ENCODE measurements around the gene COX7A2. TPM values are rescaled to one million over a fixed set of nuclear protein-coding genes. Genes with fewer than 3 reads are reported as not detected.
A peak's percentile ranks its signal among the peaks of the same experiment; 100 is the strongest.

Gene COX7A2
- total RNA-seq, 1 experiment from 2014 or later, result 707 TPM

DNA sequence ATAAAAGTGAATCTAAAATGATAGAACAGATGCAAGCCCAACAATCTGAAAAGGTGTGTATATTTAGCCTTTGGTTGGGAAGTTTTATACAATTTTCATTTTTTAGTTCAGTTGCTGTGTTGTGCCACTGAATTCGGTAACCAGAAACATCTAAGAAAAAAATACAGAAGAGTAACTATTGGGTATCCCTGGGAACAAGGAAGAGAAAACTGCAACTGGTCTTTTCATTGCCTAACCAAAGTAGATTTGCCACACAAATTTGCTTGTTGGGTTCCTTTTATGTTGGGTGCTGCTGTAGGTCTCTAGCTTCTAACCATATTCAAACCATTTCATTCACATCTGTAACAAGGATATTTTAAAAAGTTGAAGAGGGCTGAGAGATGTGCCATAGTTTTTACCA, 43.8 kb upstream of the COX7A2 start:
- Histone ChIP-seq H3K27ac (ENCODE audit: low read length) (peak overlapping the region; percentile 14; the same call in 1 of the 2 replicates), H3K36me3 (ENCODE audit: control insufficient read depth, insufficient read depth, low read length) (no peaks in the 10 kb centered on the region; the same call in none of the 2 replicates), H3K4me1 (ENCODE audit: control insufficient read depth, insufficient read depth, low read length) (peaks cover 3% of the 10 kb centered on the region; the same call in 1 of the 2 replicates), H3K27me3 (ENCODE audit: control insufficient read depth, insufficient read depth, low read length) (no peaks in the 10 kb centered on the region), H3K9me3 (ENCODE audit: control insufficient read depth, insufficient read depth, low read depth, low read length) (no peaks in the 10 kb centered on the region), H3K4me3 (ENCODE audit: low read depth in 2 of 2, low read length in 2 of 2) (no peak overlapping the region)
- DNase-seq (ENCODE audit: low read depth, low spot score), result no peak
- TF ChIP-seq, protein P1, sequence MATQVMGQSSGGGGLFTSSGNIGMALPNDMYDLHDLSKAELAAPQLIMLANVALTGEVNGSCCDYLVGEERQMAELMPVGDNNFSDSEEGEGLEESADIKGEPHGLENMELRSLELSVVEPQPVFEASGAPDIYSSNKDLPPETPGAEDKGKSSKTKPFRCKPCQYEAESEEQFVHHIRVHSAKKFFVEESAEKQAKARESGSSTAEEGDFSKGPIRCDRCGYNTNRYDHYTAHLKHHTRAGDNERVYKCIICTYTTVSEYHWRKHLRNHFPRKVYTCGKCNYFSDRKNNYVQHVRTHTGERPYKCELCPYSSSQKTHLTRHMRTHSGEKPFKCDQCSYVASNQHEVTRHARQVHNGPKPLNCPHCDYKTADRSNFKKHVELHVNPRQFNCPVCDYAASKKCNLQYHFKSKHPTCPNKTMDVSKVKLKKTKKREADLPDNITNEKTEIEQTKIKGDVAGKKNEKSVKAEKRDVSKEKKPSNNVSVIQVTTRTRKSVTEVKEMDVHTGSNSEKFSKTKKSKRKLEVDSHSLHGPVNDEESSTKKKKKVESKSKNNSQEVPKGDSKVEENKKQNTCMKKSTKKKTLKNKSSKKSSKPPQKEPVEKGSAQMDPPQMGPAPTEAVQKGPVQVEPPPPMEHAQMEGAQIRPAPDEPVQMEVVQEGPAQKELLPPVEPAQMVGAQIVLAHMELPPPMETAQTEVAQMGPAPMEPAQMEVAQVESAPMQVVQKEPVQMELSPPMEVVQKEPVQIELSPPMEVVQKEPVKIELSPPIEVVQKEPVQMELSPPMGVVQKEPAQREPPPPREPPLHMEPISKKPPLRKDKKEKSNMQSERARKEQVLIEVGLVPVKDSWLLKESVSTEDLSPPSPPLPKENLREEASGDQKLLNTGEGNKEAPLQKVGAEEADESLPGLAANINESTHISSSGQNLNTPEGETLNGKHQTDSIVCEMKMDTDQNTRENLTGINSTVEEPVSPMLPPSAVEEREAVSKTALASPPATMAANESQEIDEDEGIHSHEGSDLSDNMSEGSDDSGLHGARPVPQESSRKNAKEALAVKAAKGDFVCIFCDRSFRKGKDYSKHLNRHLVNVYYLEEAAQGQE (IDR thresholded peaks at IDR 0.05; ENCODE audit: insufficient read depth in 1 of 2, low read depth in 2 of 2, low read length in 1 of 2), result no peak
- TF ChIP-seq, protein P2, sequence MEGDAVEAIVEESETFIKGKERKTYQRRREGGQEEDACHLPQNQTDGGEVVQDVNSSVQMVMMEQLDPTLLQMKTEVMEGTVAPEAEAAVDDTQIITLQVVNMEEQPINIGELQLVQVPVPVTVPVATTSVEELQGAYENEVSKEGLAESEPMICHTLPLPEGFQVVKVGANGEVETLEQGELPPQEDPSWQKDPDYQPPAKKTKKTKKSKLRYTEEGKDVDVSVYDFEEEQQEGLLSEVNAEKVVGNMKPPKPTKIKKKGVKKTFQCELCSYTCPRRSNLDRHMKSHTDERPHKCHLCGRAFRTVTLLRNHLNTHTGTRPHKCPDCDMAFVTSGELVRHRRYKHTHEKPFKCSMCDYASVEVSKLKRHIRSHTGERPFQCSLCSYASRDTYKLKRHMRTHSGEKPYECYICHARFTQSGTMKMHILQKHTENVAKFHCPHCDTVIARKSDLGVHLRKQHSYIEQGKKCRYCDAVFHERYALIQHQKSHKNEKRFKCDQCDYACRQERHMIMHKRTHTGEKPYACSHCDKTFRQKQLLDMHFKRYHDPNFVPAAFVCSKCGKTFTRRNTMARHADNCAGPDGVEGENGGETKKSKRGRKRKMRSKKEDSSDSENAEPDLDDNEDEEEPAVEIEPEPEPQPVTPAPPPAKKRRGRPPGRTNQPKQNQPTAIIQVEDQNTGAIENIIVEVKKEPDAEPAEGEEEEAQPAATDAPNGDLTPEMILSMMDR (IDR thresholded peaks at IDR 0.05), result no peak
- TF ChIP-seq SIN3A (IDR thresholded peaks at IDR 0.05; ENCODE audit: borderline replicate concordance, insufficient read depth, low read depth, low read length) (no peak), POLR2AphosphoS5 (IDR thresholded peaks at IDR 0.05; ENCODE audit: low read depth, low read length) (no peak), TCF7L2 (IDR thresholded peaks at IDR 0.05; ENCODE audit: low read depth, low read length) (no peak)
- no peak for ATAC-seq
- in situ Hi-C loops (cut with HindIII; ENCODE audit: low pct_unique_long_range_greater_than_20kb, low sequenced_read_pairs) (no loop called here), intact Hi-C loops (cut with micrococcal nuclease; ENCODE audit: unreplicated experiment) (no loop called here)
- CTCF ChIA-PET, result no interaction called here
- POLR2A ChIA-PET, result no interaction called here
- no TSS peak for BruUV-seq (replicated peaks)

DNA sequence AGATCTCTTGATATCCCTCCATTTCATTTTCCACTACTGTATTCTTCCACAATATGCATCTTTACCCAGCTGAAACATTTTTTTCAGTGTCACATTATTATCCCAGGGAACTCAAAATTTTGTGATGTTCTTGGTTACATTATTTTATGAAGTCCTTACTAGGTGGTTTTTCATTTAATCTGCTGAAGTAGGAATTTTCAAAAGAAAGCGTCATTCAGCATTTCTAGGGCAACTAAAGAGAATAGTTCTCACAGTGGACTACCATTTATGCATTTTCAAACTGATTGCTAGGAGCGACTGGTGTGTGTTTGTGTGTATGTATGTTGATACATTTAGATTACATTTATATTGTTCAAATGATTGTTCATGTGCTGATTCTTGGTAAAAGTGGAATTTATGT, 43.4 kb upstream of the COX7A2 start:
- no peak for ATAC-seq
- no peak for DNase-seq (ENCODE audit: low read depth, low spot score)
- H3K27me3 ChIP-seq (ENCODE audit: control insufficient read depth, insufficient read depth, low read length), result no peaks in the 10 kb centered on the region
- H3K4me3 ChIP-seq (ENCODE audit: low read depth in 2 of 2, low read length in 2 of 2), result no peak overlapping the region
- no peaks in the 10 kb centered on the region for H3K9me3 ChIP-seq (ENCODE audit: control insufficient read depth, insufficient read depth, low read depth, low read length)
- in situ Hi-C loops (cut with HindIII; ENCODE audit: low pct_unique_long_range_greater_than_20kb, low sequenced_read_pairs) (no loop called here), intact Hi-C loops (cut with micrococcal nuclease; ENCODE audit: unreplicated experiment) (no loop called here)
- TF ChIP-seq TCF7L2 (IDR thresholded peaks at IDR 0.05; ENCODE audit: low read depth, low read length) (no peak), POLR2AphosphoS5 (IDR thresholded peaks at IDR 0.05; ENCODE audit: low read depth, low read length) (no peak), SIN3A (IDR thresholded peaks at IDR 0.05; ENCODE audit: borderline replicate concordance, insufficient read depth, low read depth, low read length) (no peak)
- TF ChIP-seq, protein P2 (IDR thresholded peaks at IDR 0.05), result no peak
- TF ChIP-seq, protein P1 (IDR thresholded peaks at IDR 0.05; ENCODE audit: insufficient read depth in 1 of 2, low read depth in 2 of 2, low read length in 1 of 2), result no peak
- H3K27ac ChIP-seq (ENCODE audit: low read length), result peak overlapping the region; percentile 45; the same call in 1 of the 2 replicates
- H3K36me3 ChIP-seq (ENCODE audit: control insufficient read depth, insufficient read depth, low read length), result no peaks in the 10 kb centered on the region; the same call in none of the 2 replicates
- CTCF ChIA-PET, result no interaction called here
- no TSS peak for BruUV-seq (replicated peaks)
- peaks cover 6% of the 10 kb centered on the region; the same call in 1 of the 2 replicates for H3K4me1 ChIP-seq (ENCODE audit: control insufficient read depth, insufficient read depth, low read length)
- POLR2A ChIA-PET, result no interaction called here
